Sigmoid colon (tissue), 4 donors: ENCODE results near the gene ACTN2.

Experiments used
- POLR2A ChIP-seq, 2 donors: fragments of 450-650 bp; IDR thresholded peaks; one replicate each; pipeline ENCODE4 v1.6.1; 2016; ENCODE audit warnings: antibody characterized with exemption in 2 of 2, mild to moderate bottlenecking in 2 of 2, moderate library complexity in 2 of 2
- POLR2AphosphoS5 ChIP-seq, 4 donors: sonication (generic); formaldehyde crosslinking; IDR thresholded peaks; one replicate each; pipeline ENCODE4 v1.6.1; 2017; ENCODE audit warnings: antibody characterized with exemption in 4 of 4
- TF ChIP-seq, protein P1 (sequence below), 4 experiments: fragments of 450-650 bp in 3 of 4; fragments of 200-600 bp in 1 of 4; IDR thresholded peaks; one replicate each; pipeline ENCODE4 v1.5.1; 2016 to 2019; ENCODE audit warnings: antibody characterized with exemption in 4 of 4, mild to moderate bottlenecking in 3 of 4, moderate library complexity in 2 of 4

DNA sequence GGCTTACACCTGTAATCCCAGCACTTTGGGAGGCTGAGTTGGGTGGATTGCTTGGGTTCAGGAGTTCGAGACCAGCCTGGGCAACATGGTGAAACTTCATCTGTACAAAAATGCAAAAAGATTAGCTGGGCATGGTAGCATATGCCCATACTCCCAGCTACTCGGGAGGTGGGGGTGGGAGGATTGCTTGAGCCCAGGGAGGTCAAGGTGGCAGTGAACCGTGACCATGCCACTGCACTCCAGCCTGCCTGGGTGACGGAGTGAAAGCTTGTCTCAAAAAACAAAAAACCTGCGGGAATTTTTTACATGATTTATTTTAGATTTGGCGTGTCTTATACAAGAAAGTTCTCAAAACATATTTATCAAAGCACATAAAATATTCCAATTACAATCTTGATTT, 81.0 kb downstream of the ACTN2 start:
- TF ChIP-seq, protein P1, sequence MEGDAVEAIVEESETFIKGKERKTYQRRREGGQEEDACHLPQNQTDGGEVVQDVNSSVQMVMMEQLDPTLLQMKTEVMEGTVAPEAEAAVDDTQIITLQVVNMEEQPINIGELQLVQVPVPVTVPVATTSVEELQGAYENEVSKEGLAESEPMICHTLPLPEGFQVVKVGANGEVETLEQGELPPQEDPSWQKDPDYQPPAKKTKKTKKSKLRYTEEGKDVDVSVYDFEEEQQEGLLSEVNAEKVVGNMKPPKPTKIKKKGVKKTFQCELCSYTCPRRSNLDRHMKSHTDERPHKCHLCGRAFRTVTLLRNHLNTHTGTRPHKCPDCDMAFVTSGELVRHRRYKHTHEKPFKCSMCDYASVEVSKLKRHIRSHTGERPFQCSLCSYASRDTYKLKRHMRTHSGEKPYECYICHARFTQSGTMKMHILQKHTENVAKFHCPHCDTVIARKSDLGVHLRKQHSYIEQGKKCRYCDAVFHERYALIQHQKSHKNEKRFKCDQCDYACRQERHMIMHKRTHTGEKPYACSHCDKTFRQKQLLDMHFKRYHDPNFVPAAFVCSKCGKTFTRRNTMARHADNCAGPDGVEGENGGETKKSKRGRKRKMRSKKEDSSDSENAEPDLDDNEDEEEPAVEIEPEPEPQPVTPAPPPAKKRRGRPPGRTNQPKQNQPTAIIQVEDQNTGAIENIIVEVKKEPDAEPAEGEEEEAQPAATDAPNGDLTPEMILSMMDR (IDR thresholded peaks at IDR 0.05) = no peak
- TF ChIP-seq POLR2A (IDR thresholded peaks at IDR 0.05) = no peak
- TF ChIP-seq POLR2AphosphoS5 (IDR thresholded peaks at IDR 0.05) = no peak
